Fibroblast of gingiva (primary cell): ENCODE data around the gene MLH1.
A peak's percentile ranks its signal among the peaks of the same experiment; 100 is the strongest.
"Not testable (repeated sequence)": the region's sequence is repeated elsewhere in the genome, so short reads cannot be mapped to it uniquely, and the experiment has no call there.

Experiments used
- DNase-seq: peaks from one replicate; pipeline ENCODE4 v3.0.0-alpha.2; 2011; ENCODE audit warnings: low read depth

Gene MLH1

GRCh38 chr3:37039161-37039846, 46.0 kb downstream of the MLH1 start:
- DNase-seq, result no peak

- no peak for DNase-seq
Observed at GRCh38 chr3:37040231-37040630, 46.9 kb downstream of the MLH1 start.

GRCh38 chr3:37041546-37042195, 48.4 kb downstream of the MLH1 start:
- no peak for DNase-seq

GRCh38 chr3:37042712-37043111, 49.4 kb downstream of the MLH1 start:
- peak; percentile 28 for DNase-seq

- DNase-seq, result no peak
Observed at GRCh38 chr3:37050282-37050681, 57.0 kb downstream of the MLH1 start.

GRCh38 chr3:37052860-37053259, 59.5 kb downstream of the MLH1 start:
- peak; percentile 24 for DNase-seq

GRCh38 chr3:37053337-37053736, 60.0 kb downstream of the MLH1 start:
- DNase-seq, result peak; percentile 48

GRCh38 chr3:37053753-37054152, 60.4 kb downstream of the MLH1 start:
- DNase-seq, result no peak

- DNase-seq, result peak; percentile 94
Observed at GRCh38 chr3:37054370-37054769, 61.1 kb downstream of the MLH1 start.

- DNase-seq, result not testable (repeated sequence)
Observed at GRCh38 chr3:37055077-37055476, 61.8 kb downstream of the MLH1 start.

- peak; percentile 14 for DNase-seq
Observed at GRCh38 chr3:37056826-37057225, 63.5 kb downstream of the MLH1 start.

GRCh38 chr3:37058117-37058516, 64.8 kb downstream of the MLH1 start:
- DNase-seq, result no peak

GRCh38 chr3:37064747-37065146, 71.4 kb downstream of the MLH1 start:
- DNase-seq, result no peak

- no peak for DNase-seq
Observed at GRCh38 chr3:37067577-37067976, 74.3 kb downstream of the MLH1 start.

- no peak for DNase-seq
Observed at GRCh38 chr3:37068031-37068430, 74.7 kb downstream of the MLH1 start.

GRCh38 chr3:37071921-37072320, 78.6 kb downstream of the MLH1 start:
- no peak for DNase-seq

GRCh38 chr3:37072892-37073291, 79.6 kb downstream of the MLH1 start:
- DNase-seq, result peak; percentile 79

GRCh38 chr3:37074178-37074577, 80.9 kb downstream of the MLH1 start:
- DNase-seq, result peak; percentile 64

GRCh38 chr3:37075955-37076354, 82.6 kb downstream of the MLH1 start:
- DNase-seq, result peak; percentile 29

- no peak for DNase-seq
Observed at GRCh38 chr3:37082317-37082716, 89.0 kb downstream of the MLH1 start.

- no peak for DNase-seq
Observed at GRCh38 chr3:37086918-37087317, 93.6 kb downstream of the MLH1 start.

GRCh38 chr3:37087870-37088269, 94.6 kb downstream of the MLH1 start:
- no peak for DNase-seq

- DNase-seq, result no peak
Observed at GRCh38 chr3:37092484-37092883, 99.2 kb downstream of the MLH1 start.

GRCh38 chr3:37093481-37093880, 100.2 kb downstream of the MLH1 start:
- no peak for DNase-seq
